HepG2 (cell line): ENCODE results near the gene CCRL2. TPM values are rescaled to one million over a fixed set of nuclear protein-coding genes. Genes with fewer than 3 reads are reported as not detected.

Experiments used
- ATAC-seq: fragments of 200-7000 bp; cut with Tn5 transposase; 3 replicates; pipeline ENCODE4 v1.9.1; 2020; ENCODE audit warnings: mild to moderate bottlenecking, moderate library complexity
- BruUV-seq: library from RNA; stranded (reverse); fragments of 400-500 nt; replicated peaks from 2 replicates; lab custom pipeline; 2021; lab: Mats Ljungman, UMichigan
- CTCF ChIA-PET: fragments of 300-600 bp; formaldehyde crosslinking; extraction: SDS; loops from one replicate; lab custom pipeline; 2021; ENCODE audit warnings: low total read pairs, inconsistent platforms, low intra/inter-chr PET ratio; lab: Yijun Ruan, JAX
- POLR2A ChIA-PET: fragments of 350-600 bp; sonication (Branson Sonifier 250); formaldehyde crosslinking; loops from one replicate; lab custom pipeline; 2020; ENCODE audit warnings: antibody characterized with exemption, inconsistent platforms; lab: Yijun Ruan, JAX
- DNase-seq: peaks from one replicate; pipeline ENCODE4 v3.0.0-alpha.2; 2015; ENCODE audit warnings: low spot score
- FAIRE-seq: peaks from 3 replicates; lab custom pipeline; 2011; peaks lifted over from hg19 to GRCh38; lab: Jason Lieb, UNC
- H2AFZ ChIP-seq: one replicate; pipeline ENCODE4 v1.6.1; 2011; ENCODE audit warnings: low read length, inconsistent platforms
- H3K27ac ChIP-seq: fragments of 300-600 bp; 3 replicates; pipeline ENCODE4 v1.8.0; 2011; ENCODE audit warnings: mixed run types, mild to moderate bottlenecking, mixed read lengths, low read length, inconsistent platforms; ENCODE audit not compliant: insufficient read depth; ENCODE audit errors: extremely low read length
- H3K27me3 ChIP-seq, 2 experiments: fragments of 200-600 bp in 1 of 2; 2 replicates in 1 of 2; 3 replicates in 1 of 2; pipeline versions ENCODE4 v1.6.0 to v1.8.0; 2011; ENCODE audit warnings: low read length in 2 of 2, mild to moderate bottlenecking in 2 of 2, moderate library complexity in 2 of 2, inconsistent platforms in 1 of 2; ENCODE audit not compliant: insufficient read depth in 2 of 2, control insufficient read depth in 1 of 2
- H3K36me3 ChIP-seq, 2 experiments: fragments of 200-600 bp in 1 of 2; replicated peaks in 1 of 2; 2 replicates in 1 of 2; 3 replicates in 1 of 2; pipeline versions ENCODE4 v1.5.1 to v1.8.0; 2011; ENCODE audit warnings: low read length in 2 of 2, inconsistent platforms in 1 of 2; ENCODE audit not compliant: insufficient read depth in 2 of 2, control insufficient read depth in 1 of 2
- H3K4me1 ChIP-seq: 2 replicates; pipeline ENCODE4 v1.5.1; 2012; ENCODE audit warnings: low read length, inconsistent platforms; ENCODE audit not compliant: insufficient read depth
- H3K4me2 ChIP-seq: 2 replicates; pipeline ENCODE4 v1.6.0; 2011; ENCODE audit warnings: low read depth, low read length, inconsistent platforms
- H3K4me3 ChIP-seq, 3 experiments: fragments of 200-600 bp in 1 of 3; sonication (generic), shearing (Covaris generic) in 1 of 3; replicated peaks in 1 of 3; 2 replicates each; pipeline ENCODE4 v1.5.1; 2011 to 2016; ENCODE audit warnings: low read length in 3 of 3, inconsistent platforms in 2 of 3, low read depth in 2 of 3, mild to moderate bottlenecking in 2 of 3, control low read depth in 1 of 3, mixed read lengths in 1 of 3; ENCODE audit not compliant: insufficient read depth in 1 of 3
- H3K79me2 ChIP-seq: one replicate; pipeline ENCODE4 v1.6.1; 2011; ENCODE audit warnings: low read length, inconsistent platforms; ENCODE audit not compliant: insufficient read depth
- H3K9ac ChIP-seq: 2 replicates; pipeline ENCODE4 v1.6.0; 2011; ENCODE audit warnings: mild to moderate bottlenecking, low read depth, low read length, inconsistent platforms; ENCODE audit not compliant: insufficient read depth
- H3K9me3 ChIP-seq: 2 replicates; pipeline ENCODE4 v1.5.1; 2012; ENCODE audit warnings: mild to moderate bottlenecking, low read length
- H4K20me1 ChIP-seq: 2 replicates; pipeline ENCODE4 v1.6.0; 2011; ENCODE audit warnings: inconsistent platforms, mild to moderate bottlenecking, low read length, moderate library complexity; ENCODE audit not compliant: insufficient read depth
- DDIT3 ChIP-seq: sonication (generic); formaldehyde crosslinking; IDR thresholded peaks from 2 replicates; pipeline ENCODE4 v1.4.0; 2020; ENCODE audit warnings: mild to moderate bottlenecking, missing genetic modification reagents
- HCFC1 ChIP-seq: fragments of 150-350 bp; IDR thresholded peaks from 2 replicates; pipeline ENCODE4 v1.6.1; 2014; ENCODE audit warnings: low read depth, low read length
- HNRNPLL ChIP-seq: fragments of 200-400 bp; formaldehyde crosslinking; IDR thresholded peaks from 2 replicates; pipeline ENCODE4 v1.6.1; 2017; ENCODE audit warnings: mild to moderate bottlenecking, low read depth, low read length; ENCODE audit not compliant: poor library complexity, severe bottlenecking
- IKZF4 ChIP-seq: sonication (generic); formaldehyde crosslinking; IDR thresholded peaks from 2 replicates; pipeline ENCODE4 v1.5.1; 2020; ENCODE audit warnings: borderline replicate concordance, mild to moderate bottlenecking, low read depth, missing genetic modification reagents; ENCODE audit errors: not compliant biosample characterization
- KAT2B ChIP-seq: fragments of 150-350 bp; IDR thresholded peaks from 2 replicates; pipeline ENCODE4 v1.6.1; 2014; ENCODE audit warnings: low read depth, low read length, borderline replicate concordance
- MXD4 ChIP-seq: IDR thresholded peaks from 2 replicates; pipeline ENCODE4 v1.6.1; 2016; ENCODE audit warnings: mild to moderate bottlenecking, missing biosample characterization, missing genetic modification reagents
- NFYB ChIP-seq: sonication (generic); formaldehyde crosslinking; IDR thresholded peaks from 2 replicates; pipeline ENCODE4 v1.4.0; 2020; ENCODE audit warnings: missing genetic modification reagents
- POGK ChIP-seq: sonication (generic); formaldehyde crosslinking; conservative IDR thresholded peaks from 2 replicates; pipeline ENCODE4 v1.8.0; 2022; ENCODE audit warnings: mild to moderate bottlenecking, moderate library complexity, missing genetic modification reagents
- TP53 ChIP-seq: sonication (generic); formaldehyde crosslinking; conservative IDR thresholded peaks from 2 replicates; pipeline ENCODE4 v1.4.0; 2020; ENCODE audit warnings: missing genetic modification reagents
- ZNF34 ChIP-seq: sonication (generic); formaldehyde crosslinking; IDR thresholded peaks from 2 replicates; pipeline ENCODE4 v1.4.0; 2020; ENCODE audit warnings: mild to moderate bottlenecking, missing genetic modification reagents, borderline replicate concordance
- ZNF713 ChIP-seq: sonication (generic); formaldehyde crosslinking; IDR thresholded peaks from 2 replicates; pipeline ENCODE4 v1.4.0; 2020; ENCODE audit warnings: mild to moderate bottlenecking, missing genetic modification reagents
- ZNF777 ChIP-seq: sonication (generic); formaldehyde crosslinking; IDR thresholded peaks from 2 replicates; pipeline ENCODE4 v1.4.0; 2020; ENCODE audit warnings: missing genetic modification reagents
- WGBS: methylation state at CpG from one replicate; pipeline ENCODE4 v1.1.6; 2017; ENCODE audit warnings: low lambda C conversion rate; 5-methylcytosine and 5-hydroxymethylcytosine counted together
- in situ Hi-C: cut with HindIII; loops from 2 replicates; pipeline ENCODE4 v1.10.0; 2017; ENCODE audit warnings: low pct_unique_long_range_greater_than_20kb; ENCODE audit not compliant: extremely low pct_ligation_motif_present
- intact Hi-C: fragments of 100-400 bp; cut with micrococcal nuclease; formaldehyde crosslinking; loops from one replicate; pipeline ENCODE4 v1.10.0; 2022; ENCODE audit not compliant: unreplicated experiment
- polyA plus RNA-seq, 8 experiments: library from polyadenylated mRNA; depleted of rRNA in 3 of 8; stranded (reverse) in 7 of 8; unstranded in 1 of 8; fragments of >200 nt; fragmentation: Illumina TruSeq in 4 of 8; extraction: Trizol in 4 of 8; gene quantifications; 2 replicates each; pipeline versions ENCODE4 v1.2.1 to v1.2.3, GENCODE V29; 2011 to 2016; ENCODE audit warnings: low read depth in 4 of 8, missing spikeins in 1 of 8, mixed read lengths in 1 of 8; ENCODE audit not compliant: insufficient read depth in 1 of 8
- total RNA-seq, 5 experiments: library from RNA; depleted of rRNA; stranded (reverse); fragments of >200 nt; fragmentation: Illumina TruSeq; extraction: Trizol; gene quantifications; 2 replicates each; pipeline ENCODE4 v1.2.3, GENCODE V29; 2016; ENCODE audit warnings: low read depth in 1 of 5

CCRL2 gene
- total and polyA plus RNA-seq, 2 of the 13 experiments (the other 11 are each of a cell fraction or from before 2014, with no cell fraction given): not detected

GRCh38 chr3:46381625-46382024 lies 25.4 kb upstream of the CCRL2 start:
- H2AFZ ChIP-seq: no peak overlapping the region
- no TSS peak for BruUV-seq
- DNase-seq: no peak
- no peaks in the 10 kb centered on the region for H3K4me1 ChIP-seq
- no peak for TF ChIP-seq TP53 (CRISPR knock-in tag)
- no peak for TF ChIP-seq MXD4 (CRISPR knock-in tag)
- no peak for TF ChIP-seq DDIT3 (CRISPR knock-in tag)
- no peak for TF ChIP-seq IKZF4
- no peak for TF ChIP-seq ZNF777 (CRISPR knock-in tag)
- no peak for TF ChIP-seq NFYB
- no peak for TF ChIP-seq HCFC1
- no peak for TF ChIP-seq HNRNPLL
- no peak for TF ChIP-seq ZNF34 (CRISPR knock-in tag)
- TF ChIP-seq ZNF713 (CRISPR knock-in tag): no peak
- no peak for TF ChIP-seq KAT2B
- no peak for TF ChIP-seq POGK (CRISPR knock-in tag)
- no peak for ATAC-seq
- no peak overlapping the region for H3K27ac ChIP-seq
- CTCF ChIA-PET: no interaction called here
- H3K9ac ChIP-seq: no peak overlapping the region
- no peak overlapping the region for H3K4me3 ChIP-seq
- H3K79me2 ChIP-seq: no peaks in the 10 kb centered on the region
- 1% methylated on average over 3 of the region's 3 CpGs for WGBS
- no peaks in the 10 kb centered on the region for H3K9me3 ChIP-seq
- H3K4me2 ChIP-seq: no peak overlapping the region
- no peak for FAIRE-seq
- no peaks in the 10 kb centered on the region for H4K20me1 ChIP-seq
- intact Hi-C loops (no loop called here), in situ Hi-C loops (no loop called here)
- peaks cover 0 to 1% of the 10 kb centered on the region in 2 experiments; a peak in 1 of 5 replicates for H3K27me3 ChIP-seq
- POLR2A ChIA-PET: no interaction called here
- no peaks in the 10 kb centered on the region for H3K36me3 ChIP-seq
